Articular chondrocyte of knee joint (primary cell): ENCODE measurements around the gene CCDC70. TPM values are rescaled to one million over a fixed set of nuclear protein-coding genes. Genes with fewer than 3 reads are reported as not detected.

Source experiments
- total RNA-seq: library from RNA; depleted of rRNA; stranded (reverse); fragments of >200 nt; gene quantifications from 2 replicates; pipeline ENCODE4 v1.2.3, GENCODE V29; 2012

Gene CCDC70
- not detected in 2 replicates for total RNA-seq

GRCh38 chr13:51861723-51862300 is at the start of gene CCDC70:
CCDC70 (plus strand) TSS chr13:51861969; CDS start chr13:51865412, 3,443 bp downstream.

GRCh38 chr13:51844862-51845573 is 16.8 kb upstream of the CCDC70 start, which contains the start of gene TMEM272:
TMEM272 (minus strand) TSS chr13:51845177; CDS start chr13:51838530, 6,647 bp downstream.

Other genes starting within 250 kb of the CCDC70 start
- 4.3 and 6.4 TPM in 2 replicates for gene DHRS12, start 57.8 kb upstream of the CCDC70 start, total RNA-seq
- not detected in 2 replicates for gene TMEM272, start 16.8 kb upstream of the CCDC70 start, total RNA-seq
- 1.8 and 1.9 TPM in 2 replicates for gene ATP7B, start 149.5 kb downstream of the CCDC70 start, total RNA-seq
- 33.3 and 46.0 TPM in 2 replicates for gene ALG11, start 150.4 kb downstream of the CCDC70 start, total RNA-seq
- 19.2 and 20.1 TPM in 2 replicates for gene UTP14C, start 162.7 kb downstream of the CCDC70 start, total RNA-seq